GM12892 (cell line): ENCODE results near the gene BFSP2.

Experiments used
- POLR2A ChIP-seq: IDR thresholded peaks from 2 replicates; pipeline ENCODE4 v1.6.1; 2011; ENCODE audit warnings: low read depth, low read length, control low read depth
- POLR2AphosphoS5 ChIP-seq: IDR thresholded peaks from 2 replicates; pipeline ENCODE4 v1.6.1; 2011; ENCODE audit warnings: low read depth, low read length, control low read depth
- TAF1 ChIP-seq: IDR thresholded peaks from 2 replicates; pipeline ENCODE4 v1.6.1; 2011; ENCODE audit warnings: low read depth, mild to moderate bottlenecking, control low read depth, low read length, borderline replicate concordance

DNA sequence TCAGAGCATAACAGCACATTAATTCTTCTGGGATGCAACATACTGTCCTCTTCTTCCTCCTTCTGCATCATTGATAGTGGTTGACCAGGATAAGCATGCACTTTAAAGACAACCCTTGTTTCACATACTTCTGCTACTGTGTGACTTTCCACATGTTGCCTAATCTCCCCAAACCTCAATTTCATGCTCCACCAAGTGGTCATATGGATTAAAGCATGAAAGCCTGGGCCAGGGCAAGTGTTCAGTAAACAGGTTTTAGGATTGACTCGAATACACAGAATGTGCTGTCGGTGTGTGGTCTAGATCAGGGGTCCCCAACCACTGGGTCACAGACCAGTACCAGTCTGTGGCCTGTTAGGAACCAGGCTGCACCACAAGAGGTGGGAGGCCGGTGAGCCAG, 22.5 kb upstream of the BFSP2 start:
- TF ChIP-seq TAF1, result no peak
- no peak for TF ChIP-seq POLR2A
- TF ChIP-seq POLR2AphosphoS5, result no peak
